Naive thymus-derived CD4-positive, alpha-beta T cell (primary cell): ENCODE data around the gene IRS1. TPM values are rescaled to one million over a fixed set of nuclear protein-coding genes. Genes with fewer than 3 reads are reported as not detected.

Source experiments
- ATAC-seq: fragments of 150-1000 bp; cut with Tn5 transposase; 2 replicates; pipeline ENCODE4 v1.10.0; 2021; ENCODE audit warnings: mild to moderate bottlenecking, moderate library complexity
- CTCF ChIA-PET: fragments of 350-600 bp; sonication (Branson Sonifier 250); formaldehyde crosslinking; loops from one replicate; lab custom pipeline; 2021; ENCODE audit warnings: antibody characterized with exemption; lab: Charles Lee
- POLR2A ChIA-PET: fragments of 350-600 bp; sonication (Branson Sonifier 250); formaldehyde crosslinking; loops from one replicate; lab custom pipeline; 2021; ENCODE audit warnings: antibody characterized with exemption, inconsistent platforms; lab: Charles Lee
- DNase-seq, 9 donors: peaks; one replicate each; pipeline versions ENCODE4 v3.0.0 to v3.0.0-alpha.2; 2020 to 2022; ENCODE audit warnings: mixed read lengths in 1 of 9
- H3K27ac ChIP-seq: one replicate; pipeline ENCODE4 v1.7.0; 2013; ENCODE audit warnings: mild to moderate bottlenecking, low read depth, low read length, moderate library complexity
- H3K27me3 ChIP-seq, 2 donors: one replicate each; pipeline ENCODE4 v1.7.0; 2013; ENCODE audit warnings: low read length in 2 of 2, mild to moderate bottlenecking in 2 of 2, moderate library complexity in 2 of 2; ENCODE audit not compliant: control insufficient read depth in 2 of 2, insufficient read depth in 2 of 2
- H3K36me3 ChIP-seq, 3 experiments: 1 replicate in 2 of 3; 2 replicates in 1 of 3; pipeline ENCODE4 v1.7.0; 2013; ENCODE audit warnings: low read length in 3 of 3, mild to moderate bottlenecking in 3 of 3, moderate library complexity in 1 of 3; ENCODE audit not compliant: insufficient read depth in 3 of 3, control insufficient read depth in 2 of 3
- H3K4me1 ChIP-seq, 2 donors: one replicate each; pipeline ENCODE4 v1.7.0; 2013; ENCODE audit warnings: low read length in 2 of 2, mild to moderate bottlenecking in 2 of 2, moderate library complexity in 1 of 2; ENCODE audit not compliant: control insufficient read depth in 2 of 2, insufficient read depth in 2 of 2
- H3K4me3 ChIP-seq: 2 replicates; pipeline ENCODE4 v1.7.0; 2013; ENCODE audit warnings: mild to moderate bottlenecking, low read length
- H3K9me3 ChIP-seq, 3 experiments: 1 replicate in 2 of 3; 2 replicates in 1 of 3; pipeline ENCODE4 v1.7.0; 2013; ENCODE audit warnings: low read length in 3 of 3; ENCODE audit not compliant: control insufficient read depth in 2 of 3
- H3K27ac Mint-ChIP-seq, 9 donors: one replicate each; pipeline ENCODE4 v1.8.0; 2020 to 2022; ENCODE audit warnings: mixed read lengths in 9 of 9, mild to moderate bottlenecking in 8 of 9, moderate library complexity in 5 of 9, inconsistent platforms in 2 of 9
- H3K27me3 Mint-ChIP-seq, 5 donors: one replicate each; pipeline ENCODE4 v1.8.0; 2021 to 2022; ENCODE audit warnings: mixed read lengths in 5 of 5, mild to moderate bottlenecking in 1 of 5
- H3K36me3 Mint-ChIP-seq, 5 donors: one replicate each; pipeline ENCODE4 v1.8.0; 2020 to 2022; ENCODE audit warnings: mixed read lengths in 5 of 5, mild to moderate bottlenecking in 3 of 5, inconsistent platforms in 1 of 5
- H3K4me1 Mint-ChIP-seq, 7 donors: one replicate each; pipeline ENCODE4 v1.8.0; 2020 to 2022; ENCODE audit warnings: mixed read lengths in 7 of 7, mild to moderate bottlenecking in 3 of 7, inconsistent platforms in 1 of 7
- H3K4me3 Mint-ChIP-seq, 10 donors: one replicate each; pipeline ENCODE4 v1.8.0; 2020 to 2022; ENCODE audit warnings: mild to moderate bottlenecking in 10 of 10, mixed read lengths in 10 of 10, moderate library complexity in 6 of 10, inconsistent platforms in 2 of 10
- H3K9me3 Mint-ChIP-seq, 11 donors: one replicate each; pipeline ENCODE4 v1.8.0; 2020 to 2022; ENCODE audit warnings: mixed read lengths in 11 of 11, mild to moderate bottlenecking in 4 of 11, inconsistent platforms in 1 of 11, moderate library complexity in 1 of 11
- intact Hi-C, 2 donors: fragments of 100-400 bp; cut with micrococcal nuclease; formaldehyde crosslinking; loops; one replicate each; pipeline ENCODE4 v1.15.1; 2023
- polyA plus RNA-seq, 2 donors: library from polyadenylated mRNA; unstranded; fragments of 300-500 nt; fragmentation: Illumina TruSeq; gene quantifications; one replicate each; pipeline ENCODE4 v1.2.3, GENCODE V29; 2021
- total RNA-seq, 6 experiments: library from RNA in 5 of 6; stranded (reverse) in 5 of 6; gene quantifications; 1 replicate in 5 of 6; 2 replicates in 1 of 6; pipeline ENCODE4 v1.2.3 and lab custom pipeline; 2021 to 2026

Gene IRS1
- total and polyA plus RNA-seq, 7 experiments from 2014 or later: 0.40 to 7.1 (median 3.3) TPM

- peaks cover 0 to 1% (median 0%) of the 10 kb centered on the region in 5 donors for H3K36me3 Mint-ChIP-seq
Measured at GRCh38 chr2:226720948-226721347, 78.7 kb downstream of the IRS1 start.

GRCh38 chr2:226717719-226718118 lies 81.9 kb downstream of the IRS1 start:
- peaks cover 0 to 3% (median 0%) of the 10 kb centered on the region in 11 donors for H3K9me3 Mint-ChIP-seq
- H3K36me3 Mint-ChIP-seq: no peaks in the 10 kb centered on the region
- POLR2A ChIA-PET: no interaction called here
- CTCF ChIA-PET: interaction anchor here (0.6 kb wide), 1 partner anchor 508 kb away, joined by 6 read pairs; no protein-coding TSS in a partner anchor
- DNase-seq: no peak
- peaks cover 4 to 22% (median 17%) of the 10 kb centered on the region in 5 donors for H3K27me3 Mint-ChIP-seq
- Histone ChIP-seq H3K4me3 (no peak overlapping the region), H3K9me3 (no peaks in the 10 kb centered on the region), H3K27ac (no peak overlapping the region), H3K36me3 (no peaks in the 10 kb centered on the region), H3K27me3 (peaks cover 0 to 3% of the 10 kb centered on the region in 2 donors), H3K4me1 (no peaks in the 10 kb centered on the region)
- H3K27ac Mint-ChIP-seq: no peak overlapping the region
- intact Hi-C loops: loop anchor here in 1 of 2 donors (5.0 kb wide), 1 partner anchor 75 kb away; no protein-coding TSS in a partner anchor
- no peak for ATAC-seq
- H3K4me1 Mint-ChIP-seq: peaks cover 0 to 18% (median 0%) of the 10 kb centered on the region in 7 donors
- no peak overlapping the region for H3K4me3 Mint-ChIP-seq

More at GRCh38 chr2:226720948-226721347, 78.7 kb downstream of the IRS1 start:
- no peaks in the 10 kb centered on the region for H3K36me3 ChIP-seq
- ATAC-seq: no peak
- H3K27ac Mint-ChIP-seq: no peak overlapping the region
- ChIA-PET CTCF (no interaction called here), POLR2A (no interaction called here)
- peaks cover 0 to 16% (median 0%) of the 10 kb centered on the region in 7 donors for H3K4me1 Mint-ChIP-seq
- no peak overlapping the region for H3K4me3 Mint-ChIP-seq
- no peak overlapping the region for H3K4me3 ChIP-seq
- no peak overlapping the region for H3K27ac ChIP-seq
- intact Hi-C loops: no loop called here
- no peaks in the 10 kb centered on the region for H3K27me3 ChIP-seq
- peaks cover 7 to 37% (median 30%) of the 10 kb centered on the region in 5 donors for H3K27me3 Mint-ChIP-seq
- H3K9me3 ChIP-seq: no peaks in the 10 kb centered on the region
- no peaks in the 10 kb centered on the region for H3K4me1 ChIP-seq
- DNase-seq: no peak
- H3K9me3 Mint-ChIP-seq: no peaks in the 10 kb centered on the region

- Mint-ChIP-seq H3K4me3 (no peak overlapping the region), H3K27me3 (peaks cover 4 to 20% (median 12%) of the 10 kb centered on the region in 5 donors), H3K9me3 (peaks cover 0 to 3% (median 0%) of the 10 kb centered on the region in 11 donors), H3K36me3 (no peaks in the 10 kb centered on the region), H3K4me1 (peaks cover 0 to 18% (median 0%) of the 10 kb centered on the region in 7 donors), H3K27ac (peak overlapping the region in 1 of 9 donors; percentile 11)
- H3K27me3 ChIP-seq: peaks cover 0 to 3% of the 10 kb centered on the region in 2 donors
- ATAC-seq (no peak), DNase-seq (no peak)
- no peaks in the 10 kb centered on the region for H3K36me3 ChIP-seq
- ChIA-PET CTCF (no interaction called here), POLR2A (no interaction called here)
- no peaks in the 10 kb centered on the region for H3K4me1 ChIP-seq
- no peak overlapping the region for H3K4me3 ChIP-seq
- no peaks in the 10 kb centered on the region for H3K9me3 ChIP-seq
- intact Hi-C loops: loop anchor here in 1 of 2 donors (5.0 kb wide), 1 partner anchor 76 kb away; no protein-coding TSS in a partner anchor
- no peak overlapping the region for H3K27ac ChIP-seq
Measured at GRCh38 chr2:226716126-226716525, 83.5 kb downstream of the IRS1 start.

GRCh38 chr2:226715347-226715990 lies 84.2 kb downstream of the IRS1 start:
- CTCF ChIA-PET: no interaction called here
- H3K27me3 ChIP-seq: peaks cover 0 to 3% of the 10 kb centered on the region in 2 donors

GRCh38 chr2:226712941-226713340 lies 86.7 kb downstream of the IRS1 start:
- DNase-seq: no peak
- intact Hi-C loops: no loop called here

More at GRCh38 chr2:226715347-226715990, 84.2 kb downstream of the IRS1 start:
- H3K27ac Mint-ChIP-seq: peak overlapping the region in 1 of 9 donors; percentile 35
- intact Hi-C loops: loop anchor here in 1 of 2 donors (5.0 kb wide), 1 partner anchor 77 kb away; no protein-coding TSS in a partner anchor
- Histone ChIP-seq H3K36me3 (no peaks in the 10 kb centered on the region), H3K27ac (no peak overlapping the region), H3K4me3 (no peak overlapping the region), H3K4me1 (no peaks in the 10 kb centered on the region), H3K9me3 (no peaks in the 10 kb centered on the region)
- no peak overlapping the region for H3K4me3 Mint-ChIP-seq
- DNase-seq (no peak), ATAC-seq (no peak)
- POLR2A ChIA-PET: no interaction called here
- peaks cover 4 to 15% (median 5%) of the 10 kb centered on the region in 5 donors for H3K27me3 Mint-ChIP-seq
- no peaks in the 10 kb centered on the region for H3K36me3 Mint-ChIP-seq
- H3K9me3 Mint-ChIP-seq: peaks cover 0 to 3% (median 0%) of the 10 kb centered on the region in 11 donors
- peaks cover 0 to 18% (median 0%) of the 10 kb centered on the region in 7 donors for H3K4me1 Mint-ChIP-seq

GRCh38 chr2:226711606-226712296 lies 87.9 kb downstream of the IRS1 start:
- Mint-ChIP-seq H3K9me3 (peaks cover 0 to 3% (median 0%) of the 10 kb centered on the region in 11 donors), H3K27me3 (peaks cover 0 to 11% (median 0%) of the 10 kb centered on the region in 5 donors), H3K4me3 (no peak overlapping the region), H3K27ac (no peak overlapping the region), H3K4me1 (peaks cover 0 to 16% (median 0%) of the 10 kb centered on the region in 7 donors), H3K36me3 (no peaks in the 10 kb centered on the region)
- ChIA-PET CTCF (no interaction called here), POLR2A (no interaction called here)
- Histone ChIP-seq H3K4me1 (no peaks in the 10 kb centered on the region), H3K27ac (no peak overlapping the region), H3K9me3 (no peaks in the 10 kb centered on the region), H3K4me3 (no peak overlapping the region), H3K36me3 (no peaks in the 10 kb centered on the region), H3K27me3 (peaks cover 0 to 3% of the 10 kb centered on the region in 2 donors)
- intact Hi-C loops: no loop called here
- no peak for ATAC-seq
- no peak for DNase-seq

More at GRCh38 chr2:226712941-226713340, 86.7 kb downstream of the IRS1 start:
- no peak overlapping the region for H3K27ac Mint-ChIP-seq
- H3K27me3 ChIP-seq: peaks cover 0 to 3% of the 10 kb centered on the region in 2 donors
- POLR2A ChIA-PET: no interaction called here
- CTCF ChIA-PET: no interaction called here
- no peaks in the 10 kb centered on the region for H3K9me3 ChIP-seq
- no peak overlapping the region for H3K4me3 ChIP-seq
- H3K27me3 Mint-ChIP-seq: peaks cover 0 to 11% (median 0%) of the 10 kb centered on the region in 5 donors
- no peaks in the 10 kb centered on the region for H3K36me3 Mint-ChIP-seq
- no peak for ATAC-seq
- no peaks in the 10 kb centered on the region for H3K36me3 ChIP-seq
- no peak overlapping the region for H3K4me3 Mint-ChIP-seq
- no peak overlapping the region for H3K27ac ChIP-seq
- H3K4me1 ChIP-seq: no peaks in the 10 kb centered on the region
- peaks cover 0 to 18% (median 0%) of the 10 kb centered on the region in 7 donors for H3K4me1 Mint-ChIP-seq
- H3K9me3 Mint-ChIP-seq: peaks cover 0 to 3% (median 0%) of the 10 kb centered on the region in 11 donors
